GM19455 (cell line): ENCODE measurements around the gene CYP8B1.

Experiments used
- ATAC-seq: cut with Tn5 transposase; IDR thresholded peaks from one replicate; pipeline ENCODE4 v1.9.1; 2021; ENCODE audit not compliant: unreplicated experiment

The CYP8B1 gene, protein sequence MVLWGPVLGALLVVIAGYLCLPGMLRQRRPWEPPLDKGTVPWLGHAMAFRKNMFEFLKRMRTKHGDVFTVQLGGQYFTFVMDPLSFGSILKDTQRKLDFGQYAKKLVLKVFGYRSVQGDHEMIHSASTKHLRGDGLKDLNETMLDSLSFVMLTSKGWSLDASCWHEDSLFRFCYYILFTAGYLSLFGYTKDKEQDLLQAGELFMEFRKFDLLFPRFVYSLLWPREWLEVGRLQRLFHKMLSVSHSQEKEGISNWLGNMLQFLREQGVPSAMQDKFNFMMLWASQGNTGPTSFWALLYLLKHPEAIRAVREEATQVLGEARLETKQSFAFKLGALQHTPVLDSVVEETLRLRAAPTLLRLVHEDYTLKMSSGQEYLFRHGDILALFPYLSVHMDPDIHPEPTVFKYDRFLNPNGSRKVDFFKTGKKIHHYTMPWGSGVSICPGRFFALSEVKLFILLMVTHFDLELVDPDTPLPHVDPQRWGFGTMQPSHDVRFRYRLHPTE

DNA sequence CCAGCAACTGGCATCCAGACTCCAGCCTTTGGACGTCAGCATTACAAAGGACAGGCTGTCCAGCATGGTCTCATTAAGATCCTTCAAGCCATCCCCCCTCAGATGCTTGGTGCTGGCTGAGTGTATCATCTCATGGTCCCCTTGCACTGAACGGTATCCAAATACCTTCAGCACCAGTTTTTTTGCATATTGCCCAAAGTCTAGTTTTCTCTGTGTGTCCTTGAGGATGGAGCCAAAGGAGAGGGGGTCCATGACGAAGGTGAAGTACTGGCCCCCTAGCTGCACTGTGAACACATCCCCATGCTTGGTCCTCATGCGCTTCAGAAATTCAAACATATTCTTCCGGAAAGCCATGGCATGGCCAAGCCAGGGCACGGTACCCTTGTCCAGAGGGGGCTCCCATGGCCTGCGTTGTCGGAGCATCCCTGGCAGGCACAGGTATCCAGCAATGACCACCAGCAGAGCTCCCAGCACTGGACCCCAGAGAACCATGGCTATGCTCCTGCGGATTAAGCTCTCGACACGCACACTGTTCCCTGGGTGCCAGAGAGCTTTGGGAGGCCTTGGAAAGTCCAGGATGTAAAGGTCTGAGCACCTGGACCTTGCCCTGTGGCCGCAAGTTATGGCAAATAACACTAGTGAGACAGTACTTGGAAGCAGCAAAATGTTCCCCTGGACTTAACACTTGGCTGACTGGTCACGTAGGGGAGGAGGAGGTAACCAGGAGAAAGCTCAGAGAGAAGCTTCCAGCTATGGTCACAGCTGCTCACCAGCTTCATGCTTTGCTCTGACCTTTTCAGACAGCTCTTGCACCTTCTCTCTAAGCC is at the start of gene CYP8B1:
TSS of gene CYP8B1 (minus strand) at position 555 of the 827 bp plus-strand sequence. CDS start at position 492, 63 bp downstream.
- no peak for ATAC-seq

DNA sequence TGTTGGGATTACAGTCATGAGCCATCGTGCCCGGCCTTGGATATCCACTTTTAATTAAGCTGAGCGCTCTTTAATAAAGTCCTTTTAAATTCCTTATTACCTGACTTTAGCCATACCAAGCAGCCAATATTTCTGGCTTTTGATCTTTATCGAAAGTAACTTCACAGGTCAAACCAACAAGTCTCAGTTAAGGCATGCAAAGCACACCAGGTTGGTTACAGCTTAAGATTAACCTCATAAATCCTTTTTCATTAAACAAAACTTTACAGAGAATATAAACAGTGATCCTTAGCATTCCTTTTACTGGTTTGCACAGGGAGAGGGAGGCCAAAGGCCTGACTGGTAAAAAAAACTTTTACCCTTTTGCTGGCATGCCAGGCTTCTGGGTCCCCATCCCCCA is 47.9 kb upstream of the CYP8B1 start:
- ATAC-seq: no peak

DNA sequence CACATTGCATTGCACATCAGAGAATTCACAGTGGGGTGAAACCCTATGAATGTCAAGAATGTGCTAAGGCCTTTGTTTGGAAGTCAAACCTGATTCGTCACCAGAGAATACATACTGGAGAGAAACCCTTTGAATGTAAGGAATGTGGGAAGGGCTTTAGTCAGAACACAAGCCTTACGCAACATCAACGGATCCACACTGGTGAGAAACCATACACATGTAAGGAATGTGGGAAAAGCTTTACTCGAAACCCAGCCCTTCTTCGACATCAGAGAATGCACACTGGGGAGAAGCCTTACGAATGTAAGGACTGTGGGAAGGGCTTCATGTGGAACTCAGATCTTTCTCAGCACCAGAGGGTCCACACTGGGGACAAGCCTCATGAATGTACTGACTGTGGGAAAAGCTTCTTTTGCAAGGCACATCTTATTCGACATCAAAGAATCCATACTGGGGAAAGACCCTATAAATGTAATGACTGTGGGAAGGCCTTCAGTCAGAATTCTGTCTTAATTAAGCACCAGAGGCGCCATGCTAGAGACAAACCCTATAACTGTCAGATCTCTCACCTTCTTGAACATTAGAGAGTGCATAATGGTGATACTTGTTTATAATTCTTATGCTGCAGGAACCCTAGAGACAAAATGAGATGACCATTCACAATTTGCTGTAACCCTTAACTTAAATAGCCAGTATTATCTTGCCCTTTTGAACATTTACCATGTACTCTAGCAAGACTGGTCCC is 39.3 kb upstream of the CYP8B1 start:
- ATAC-seq: no peak

DNA sequence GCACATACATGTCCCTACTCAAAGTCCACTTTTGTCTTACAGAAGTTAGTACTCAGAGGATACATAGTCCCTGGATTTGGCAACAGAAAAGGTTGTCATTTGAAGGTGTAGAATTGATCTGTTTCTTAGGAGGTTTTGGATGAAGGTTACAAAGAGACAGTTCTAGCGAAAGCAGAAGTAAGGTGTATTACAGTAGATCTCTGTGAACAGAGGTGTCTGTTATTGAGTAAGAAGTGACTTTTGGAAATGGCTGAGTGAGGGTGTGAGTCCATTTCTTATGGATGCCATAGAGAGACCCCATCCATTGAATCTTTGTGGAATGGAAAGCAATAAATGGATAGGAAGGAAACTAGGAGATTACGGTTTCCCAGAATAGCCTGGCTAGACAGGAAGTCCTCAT is 35.9 kb upstream of the CYP8B1 start:
- ATAC-seq: no peak

DNA sequence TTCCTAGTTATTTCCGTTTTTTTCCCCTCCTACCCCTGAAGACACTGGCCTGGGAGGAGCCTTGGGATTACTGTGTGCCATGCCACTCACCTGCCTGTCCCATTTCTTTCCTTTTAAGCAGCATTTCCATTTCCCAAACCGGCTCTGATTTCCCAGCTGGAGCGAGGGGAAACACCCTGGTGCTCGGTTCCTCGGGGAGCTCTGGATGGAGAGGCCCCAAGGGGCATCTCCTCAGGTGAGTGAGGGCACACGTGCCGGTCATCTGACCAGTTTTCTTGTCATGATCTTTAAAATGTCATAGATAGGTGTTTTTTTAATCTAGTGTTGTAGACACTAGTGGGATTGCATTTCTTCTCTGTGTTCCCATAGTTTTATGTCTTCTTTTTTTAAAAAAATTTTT is 33.0 kb upstream of the CYP8B1 start:
- ATAC-seq: no peak

DNA sequence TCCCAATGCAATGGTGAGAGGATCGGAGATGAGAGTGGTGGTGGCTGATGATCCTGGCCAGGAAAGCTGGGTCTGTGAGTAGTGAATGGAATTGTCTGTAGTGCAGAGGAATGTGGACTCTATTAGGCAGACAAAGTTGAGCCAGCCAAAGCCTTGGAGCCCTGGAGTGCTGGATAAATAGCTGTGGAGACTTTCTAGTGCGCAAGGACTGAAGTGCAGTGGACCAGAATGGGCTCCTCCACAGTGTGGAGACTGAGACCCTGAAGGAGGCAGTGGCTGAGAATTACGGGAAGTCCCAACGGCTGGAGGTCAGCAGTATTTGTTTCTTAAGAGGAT is 31.1 kb upstream of the CYP8B1 start:
- ATAC-seq: no peak

DNA sequence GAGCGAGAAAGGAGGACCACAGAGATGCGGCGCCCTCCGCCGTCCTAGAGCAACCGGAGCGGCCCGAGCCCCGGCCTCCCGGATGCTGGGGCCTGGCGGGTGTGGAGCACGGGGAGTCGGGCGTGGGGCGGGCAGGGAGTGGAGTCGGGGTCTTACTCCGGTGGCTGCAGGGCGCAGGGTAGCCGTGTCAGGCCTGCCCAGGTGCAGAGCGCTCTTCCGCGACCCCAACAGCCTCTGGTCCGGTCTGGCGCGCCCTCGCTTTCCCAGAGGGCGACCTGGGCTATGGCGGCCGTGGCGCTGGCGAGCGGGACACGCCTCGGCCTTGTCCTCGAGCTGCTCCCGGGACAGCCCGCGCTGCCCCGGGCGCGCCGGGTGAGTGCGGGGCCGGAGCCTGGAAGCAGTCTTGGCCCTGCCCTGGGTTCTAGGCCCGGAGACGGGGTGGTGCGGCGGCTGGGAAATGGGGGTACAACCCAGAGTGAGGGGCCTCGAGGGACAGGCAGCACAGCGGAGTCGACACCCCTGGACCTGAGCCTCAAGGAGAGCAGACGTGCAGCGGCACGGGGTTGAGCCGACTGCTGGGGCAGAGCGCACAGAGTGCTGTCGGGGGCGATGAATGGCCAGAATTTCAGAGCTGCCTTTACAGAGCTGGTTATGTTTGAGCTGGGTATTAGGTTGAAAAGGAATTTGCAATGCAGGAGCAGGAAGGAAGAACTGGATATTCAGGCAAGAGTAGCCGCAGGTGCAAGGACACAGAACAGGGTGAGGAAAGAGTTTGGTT is 30.6 kb upstream of the CYP8B1 start, which contains the start of gene ZNF662:
TSS of gene ZNF662 (plus strand) at position 73 of the 778 bp plus-strand sequence. CDS start 1,973 bp downstream, outside the sequence.
- ATAC-seq: no peak

DNA sequence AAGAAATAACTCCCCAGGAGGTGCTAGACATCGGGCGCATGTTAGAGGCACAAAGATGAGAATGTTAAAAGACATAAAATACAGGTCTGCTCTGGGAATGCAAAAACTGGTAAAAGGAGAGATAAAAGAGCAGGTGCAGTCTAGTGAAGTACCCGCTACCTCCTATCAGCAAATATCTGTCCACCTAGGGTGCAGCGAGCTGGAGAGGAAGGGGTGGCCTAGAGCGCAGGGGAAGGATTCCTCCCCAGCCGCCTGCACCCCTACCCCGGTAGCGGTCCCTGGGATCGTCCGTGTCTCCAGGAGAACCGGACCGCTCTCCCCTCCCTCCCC is 30.0 kb upstream of the CYP8B1 start:
- ATAC-seq: no peak

DNA sequence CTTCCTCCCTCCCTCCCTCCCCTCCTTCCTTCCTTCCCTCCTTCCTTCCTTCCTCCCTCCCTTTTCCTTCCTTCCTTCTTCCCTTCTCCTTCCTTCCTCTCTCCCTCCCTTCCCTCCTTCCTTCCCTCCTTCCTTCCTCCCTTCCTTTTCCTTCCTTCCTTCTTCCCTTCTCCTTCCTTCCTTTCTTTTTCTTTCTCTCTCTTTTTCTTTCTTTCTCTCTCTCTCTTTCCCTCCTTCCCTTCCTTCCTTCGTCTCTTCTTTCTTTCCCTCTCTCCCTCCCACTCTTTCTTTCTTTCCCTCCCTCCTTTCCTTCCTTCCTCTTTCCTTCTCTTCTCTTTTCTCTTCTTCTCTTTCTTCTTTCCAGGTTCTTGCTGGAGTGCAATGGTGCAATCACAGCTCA is 28.4 kb upstream of the CYP8B1 start:
- no peak for ATAC-seq

DNA sequence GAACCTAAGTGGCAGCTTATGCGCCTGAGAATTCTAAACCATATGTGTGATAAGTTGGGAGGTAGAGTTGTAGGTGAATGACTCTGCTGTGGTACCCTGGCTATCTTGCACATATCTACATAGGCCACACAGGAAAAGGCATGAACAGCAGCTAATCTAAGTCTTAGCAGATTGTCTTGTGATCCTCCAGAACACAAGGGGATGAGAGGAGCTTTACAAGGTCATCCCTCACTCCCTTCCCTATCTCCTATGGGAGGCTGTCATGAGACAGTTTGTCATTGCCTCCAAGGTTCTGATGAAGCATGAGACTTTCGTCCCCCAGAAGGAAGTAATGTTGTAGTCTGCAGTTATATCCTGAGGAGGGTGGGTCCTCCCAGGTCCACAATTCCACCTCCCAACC is 26.6 kb upstream of the CYP8B1 start:
- ATAC-seq: no peak

DNA sequence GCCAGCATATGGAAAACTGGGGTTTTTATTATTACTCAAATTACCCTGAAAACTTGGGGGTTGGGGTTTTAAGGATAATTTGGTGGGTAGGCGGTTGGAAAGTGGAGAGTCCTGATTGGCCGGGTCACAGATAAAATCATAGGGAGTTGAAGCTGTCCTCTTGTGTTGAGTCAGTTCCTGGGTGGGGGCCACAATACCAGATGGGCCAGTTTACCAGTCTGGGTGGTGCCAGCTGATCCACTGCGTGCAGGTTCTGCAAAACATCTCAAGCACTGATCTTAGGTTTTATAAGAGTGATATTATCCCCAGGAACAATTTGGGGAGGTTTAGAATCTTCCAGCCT is 25.4 kb upstream of the CYP8B1 start:
- ATAC-seq: no peak

DNA sequence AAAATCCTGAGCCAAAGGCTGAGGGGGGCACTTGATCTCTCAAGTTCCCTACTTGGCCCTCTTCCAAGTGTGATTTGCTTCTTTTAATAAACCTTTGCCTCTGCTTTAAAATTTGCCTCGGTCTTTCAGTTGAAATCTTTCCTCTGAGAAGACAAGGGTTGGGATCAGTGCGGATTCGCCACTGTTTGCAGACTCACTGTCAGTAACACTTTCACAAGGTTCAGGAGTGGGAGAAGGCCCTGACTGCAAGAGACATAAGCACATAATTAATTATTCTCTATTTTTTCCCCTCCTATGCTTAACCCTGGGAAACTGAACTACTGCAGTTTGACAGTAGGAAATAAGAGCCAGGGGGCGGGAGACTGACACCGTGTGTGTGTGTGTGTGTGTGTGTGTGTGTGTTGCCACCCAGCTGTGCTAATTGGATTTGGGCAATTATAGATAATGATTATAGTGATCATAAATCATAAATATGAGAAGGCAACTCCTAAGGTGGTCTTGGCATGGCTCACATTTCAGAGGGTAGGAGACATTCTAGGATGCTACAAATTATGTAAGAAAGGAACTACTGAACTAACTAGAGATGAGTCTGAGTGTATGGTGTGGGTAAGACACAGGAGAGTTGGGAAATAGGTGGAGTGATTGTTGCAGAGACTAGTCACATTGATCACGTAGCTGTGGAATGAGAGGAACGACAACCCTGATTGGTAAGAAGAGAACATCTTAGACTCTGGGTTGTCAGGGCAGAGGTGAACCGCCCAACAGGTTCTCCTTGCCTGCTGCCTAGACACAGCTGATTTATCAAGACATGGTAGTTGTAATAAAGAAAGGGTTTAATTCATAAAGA is 24.8 kb upstream of the CYP8B1 start:
- no peak for ATAC-seq

DNA sequence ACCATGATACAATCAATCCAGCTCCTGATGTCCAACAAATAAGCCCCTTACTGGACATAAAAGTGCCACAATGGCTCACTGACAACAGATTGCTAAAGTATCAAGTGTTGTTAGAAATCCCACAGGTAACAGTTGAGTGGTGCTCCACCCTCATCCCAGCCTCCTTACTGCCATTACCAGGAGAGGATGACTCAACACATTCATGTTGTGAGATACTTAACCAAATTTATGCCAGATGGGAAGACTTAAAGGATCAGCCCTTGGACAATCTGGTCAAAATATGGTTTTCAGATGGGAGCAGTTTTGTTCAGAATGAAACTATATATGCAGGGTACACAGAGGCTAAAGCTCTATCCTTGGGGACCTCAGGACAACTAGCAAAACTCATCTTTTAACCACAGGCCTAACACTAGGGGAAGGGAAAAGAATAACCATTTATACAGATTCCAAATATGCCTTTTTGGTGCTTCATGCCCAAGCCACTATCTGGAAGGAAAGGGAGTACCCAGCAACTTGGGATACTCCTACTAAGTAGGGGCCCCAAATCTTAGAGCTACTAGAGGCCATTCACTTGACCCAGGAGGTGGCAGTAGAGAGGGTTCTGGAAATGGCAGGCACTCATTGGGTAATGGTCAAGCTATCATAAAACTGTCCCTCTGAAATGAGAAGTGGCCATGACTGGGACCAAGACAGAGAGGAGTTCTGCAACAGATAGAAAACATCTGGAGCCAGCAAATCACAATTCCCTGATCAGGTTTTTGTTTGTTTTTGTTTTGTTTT is 23.4 kb upstream of the CYP8B1 start:
- ATAC-seq: no peak

DNA sequence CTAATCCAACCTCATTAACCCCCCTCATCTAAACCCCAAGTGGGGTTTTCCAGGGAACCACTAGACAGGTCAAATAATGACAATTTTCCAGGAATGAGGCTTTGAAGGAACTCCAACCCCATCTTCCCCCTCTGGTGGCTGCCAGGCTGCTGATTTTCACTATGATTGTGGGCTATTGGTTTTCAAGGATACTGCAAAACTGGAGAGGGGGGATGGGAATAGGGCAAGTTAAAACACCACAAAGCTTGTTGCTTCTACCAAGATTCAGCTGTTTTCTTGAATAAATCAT is 19.8 kb upstream of the CYP8B1 start:
- ATAC-seq: no peak

DNA sequence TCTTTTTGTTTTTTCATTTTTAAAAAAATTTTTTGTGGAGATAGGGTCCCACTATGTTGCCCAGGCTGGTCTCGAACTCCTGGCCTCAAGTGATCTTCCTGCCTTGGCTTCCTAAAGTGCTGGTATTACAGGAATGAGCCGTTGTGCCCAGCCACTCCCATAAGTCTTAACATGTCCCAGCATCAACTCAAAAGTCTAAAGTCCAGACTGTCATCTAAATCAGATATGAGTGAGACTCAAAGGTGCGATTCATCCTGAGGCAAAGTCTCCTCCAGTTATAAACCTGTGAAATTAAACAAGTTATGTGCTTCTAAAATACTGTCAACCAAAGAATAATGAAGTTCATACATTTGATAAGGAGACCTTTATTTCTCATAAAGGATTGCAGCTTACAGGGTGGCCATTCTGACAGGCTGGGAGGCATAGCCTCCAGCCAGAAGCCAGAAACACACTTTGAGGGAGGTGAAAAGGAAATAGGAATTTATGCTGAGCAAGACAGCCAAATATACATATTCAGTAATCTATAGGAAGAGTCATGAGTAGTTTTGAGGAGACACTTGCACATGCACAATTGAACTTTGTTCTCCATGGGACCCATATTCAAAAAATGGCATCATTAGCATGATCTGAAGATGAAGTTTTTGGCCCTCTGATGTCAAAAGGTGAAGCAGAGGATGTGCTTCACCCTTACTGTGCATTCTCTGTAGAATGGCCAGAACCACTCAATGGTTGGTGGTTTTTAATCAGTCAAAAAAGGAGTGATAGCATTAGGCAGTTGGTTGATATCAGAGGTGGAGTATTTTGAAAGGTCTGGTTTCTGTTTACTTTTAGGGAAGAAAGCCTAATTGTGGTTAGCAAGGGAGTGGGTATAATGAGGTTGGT is 19.3 kb upstream of the CYP8B1 start:
- ATAC-seq: no peak

DNA sequence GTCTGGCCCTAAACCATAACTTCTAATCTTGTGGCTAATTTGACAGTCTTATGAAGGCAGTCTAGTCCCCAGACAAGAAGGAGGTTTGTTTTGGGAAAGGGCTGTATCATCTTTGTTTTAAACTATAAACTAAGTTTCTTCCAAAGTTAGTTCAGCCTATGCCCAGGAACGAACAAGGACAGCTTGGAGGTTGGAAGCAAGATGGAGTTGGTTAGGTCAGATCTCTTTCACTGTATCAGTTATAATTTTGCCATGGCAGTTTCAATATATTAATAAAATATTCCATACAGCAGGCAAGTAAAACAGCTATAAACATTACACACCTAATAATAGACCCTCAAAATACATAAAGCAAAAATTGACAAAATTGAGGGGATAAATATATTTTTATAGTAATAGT is 17.1 kb upstream of the CYP8B1 start:
- ATAC-seq: no peak

DNA sequence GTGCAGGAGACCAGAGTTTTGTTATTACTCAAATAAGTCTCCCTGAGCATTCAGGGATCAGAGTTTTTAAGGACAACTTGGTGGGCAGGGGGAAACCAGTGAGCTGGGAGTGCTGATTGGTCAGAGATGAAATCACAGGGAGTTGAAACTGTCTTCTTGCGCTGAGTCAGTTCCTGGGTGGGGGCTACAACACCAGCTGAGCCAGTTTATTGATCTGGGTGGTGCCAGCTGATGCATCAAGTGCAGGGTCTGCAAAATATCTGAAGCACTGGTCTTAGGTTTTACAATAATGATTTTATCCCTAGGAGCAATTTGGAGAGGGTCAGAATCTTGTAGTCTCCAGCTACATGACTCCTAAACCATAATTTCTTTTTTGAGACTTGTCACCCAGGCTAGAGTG is 16.5 kb upstream of the CYP8B1 start:
- ATAC-seq: no peak

DNA sequence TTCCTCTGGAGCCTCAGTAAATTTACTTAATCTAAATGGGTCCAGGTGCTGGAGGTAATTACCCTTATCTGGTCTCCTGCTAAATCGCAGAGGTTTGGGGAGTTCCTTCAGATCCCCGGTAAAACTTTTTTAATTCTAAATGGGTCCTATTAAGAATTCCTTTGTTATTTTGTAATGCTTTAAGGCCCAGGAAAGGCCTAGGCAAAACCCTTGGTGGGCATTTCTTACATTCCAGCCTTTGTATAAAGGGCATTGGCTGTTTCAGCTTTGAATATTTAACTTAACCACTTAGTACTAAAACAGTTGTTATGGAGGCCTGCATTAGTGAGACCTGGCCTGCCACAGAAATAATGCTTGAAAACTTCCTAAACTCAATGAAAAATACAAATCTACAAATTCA is 15.4 kb upstream of the CYP8B1 start:
- ATAC-seq: no peak
